HG03159 (cell line): Measurements from ENCODE around the gene MEGF9.
A peak's percentile ranks its signal among the peaks of the same experiment; 100 is the strongest.
"Not testable (repeated sequence)": the region's sequence is repeated elsewhere in the genome, so short reads cannot be mapped to it uniquely, and the experiment has no call there.

Source experiments
- ATAC-seq: cut with Tn5 transposase; IDR thresholded peaks from one replicate; pipeline ENCODE4 v1.9.1; 2021; ENCODE audit warnings: mild to moderate bottlenecking, moderate library complexity; ENCODE audit not compliant: unreplicated experiment

MEGF9 gene

DNA sequence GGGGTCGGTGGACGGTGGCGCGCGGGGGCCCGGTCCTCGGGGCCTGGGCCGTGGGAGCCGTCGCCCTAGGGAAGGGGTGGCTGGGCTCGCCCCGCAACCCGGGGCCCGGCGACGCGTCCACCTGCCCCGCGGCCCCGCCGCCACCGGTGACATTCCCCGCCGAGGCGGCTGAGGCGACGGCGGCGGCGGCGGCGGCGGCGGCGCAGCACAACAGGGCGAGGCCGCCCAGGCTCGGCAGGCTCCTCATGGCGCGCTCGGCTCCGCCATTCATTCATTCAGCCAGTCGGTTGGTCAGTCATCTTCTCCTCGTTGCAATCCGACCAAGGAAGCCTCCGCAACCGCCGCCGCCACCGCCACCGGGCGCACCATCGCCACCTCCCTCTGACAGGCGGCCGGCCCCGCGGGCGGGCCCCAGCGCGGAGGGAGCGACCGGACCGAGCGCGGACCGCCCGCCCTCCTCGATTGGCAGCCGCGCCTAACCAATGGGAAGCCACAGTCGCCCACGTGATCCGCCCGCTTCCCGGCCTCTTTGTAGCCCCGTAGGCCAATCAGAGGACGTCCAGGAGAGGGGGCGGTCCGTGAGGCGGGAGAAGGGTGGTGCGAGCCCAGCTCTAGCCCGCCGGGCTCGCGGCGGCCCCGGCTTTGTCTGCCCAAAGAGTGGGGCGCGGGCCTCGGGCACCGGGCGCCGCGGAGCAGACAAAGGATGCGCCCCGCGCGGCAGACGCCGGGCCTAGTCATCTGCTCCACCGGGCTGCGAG is at the start of gene MEGF9:
Gene MEGF9, minus strand, starts transcription at position 383 of the 758 bp plus-strand sequence. Its CDS starts 112 bp downstream, at position 271.
- peak; percentile 95 for ATAC-seq

DNA sequence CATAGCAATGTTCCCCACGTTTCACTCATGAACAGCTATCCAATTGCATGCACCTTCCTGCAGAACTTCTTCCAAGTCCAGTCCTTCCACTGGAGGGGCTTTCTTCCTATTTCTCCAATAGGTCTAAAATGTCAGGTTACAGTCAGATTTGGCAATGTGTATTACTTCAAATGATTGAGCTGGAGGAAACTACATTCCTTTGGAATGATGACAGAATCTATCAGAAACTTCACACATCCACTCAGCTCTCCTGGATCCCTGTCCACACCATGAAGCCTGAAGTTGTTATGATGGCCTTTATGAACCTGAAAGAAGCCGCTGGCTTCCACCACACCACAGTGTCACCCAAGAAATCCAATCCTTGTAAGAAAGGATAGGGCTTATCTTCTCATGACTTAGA is 46.7 kb upstream of the MEGF9 start:
- no peak for ATAC-seq

DNA sequence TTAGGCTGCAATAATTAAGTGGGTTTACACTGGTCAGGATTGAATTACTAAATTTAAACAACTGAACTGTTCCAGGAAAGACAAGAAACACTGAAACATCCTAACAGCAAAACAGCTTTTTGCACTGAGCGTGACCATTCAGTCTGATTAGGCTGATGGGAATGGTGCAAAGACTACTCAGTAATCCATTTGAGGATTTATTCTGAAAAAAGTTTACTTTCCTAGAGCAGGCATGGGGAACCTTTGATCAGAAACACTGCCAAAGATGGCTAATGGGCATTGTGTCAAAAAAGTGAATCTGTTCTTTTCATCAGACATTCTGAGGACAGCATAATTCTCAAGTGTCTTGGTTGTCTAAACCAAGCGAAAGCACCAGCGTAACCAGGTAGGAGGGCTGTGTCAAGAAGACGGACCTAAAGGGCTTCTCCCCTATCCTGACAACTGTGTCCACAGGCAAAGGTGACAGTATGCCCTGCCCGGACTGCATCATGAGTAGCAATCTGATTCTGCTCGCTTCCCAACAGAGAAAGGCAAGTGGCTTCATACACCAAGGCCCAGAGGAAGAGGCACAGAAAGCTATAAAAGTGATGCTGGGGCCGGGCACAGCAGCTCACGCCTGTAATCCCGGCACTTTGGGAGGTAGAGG is 45.6 kb upstream of the MEGF9 start:
- no peak for ATAC-seq

DNA sequence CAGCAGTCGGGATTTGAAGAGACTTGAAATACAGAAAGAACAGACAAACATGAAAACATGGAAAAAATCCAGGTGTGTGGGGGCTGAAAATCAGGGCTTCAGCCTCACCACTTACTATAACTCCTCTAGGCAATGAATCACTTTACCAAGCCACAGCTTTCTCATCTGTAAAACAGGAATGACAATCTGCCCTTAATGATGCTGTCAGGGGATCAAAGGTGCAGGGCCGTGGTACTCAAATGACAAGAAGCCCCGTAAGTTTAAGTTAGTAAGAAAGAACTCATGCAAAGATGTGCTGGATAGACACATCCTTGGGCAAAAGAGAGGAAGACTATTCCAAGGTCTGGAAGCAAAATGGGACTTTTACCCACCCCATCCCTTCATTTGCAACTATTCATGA is 44.3 kb upstream of the MEGF9 start:
- no peak for ATAC-seq

DNA sequence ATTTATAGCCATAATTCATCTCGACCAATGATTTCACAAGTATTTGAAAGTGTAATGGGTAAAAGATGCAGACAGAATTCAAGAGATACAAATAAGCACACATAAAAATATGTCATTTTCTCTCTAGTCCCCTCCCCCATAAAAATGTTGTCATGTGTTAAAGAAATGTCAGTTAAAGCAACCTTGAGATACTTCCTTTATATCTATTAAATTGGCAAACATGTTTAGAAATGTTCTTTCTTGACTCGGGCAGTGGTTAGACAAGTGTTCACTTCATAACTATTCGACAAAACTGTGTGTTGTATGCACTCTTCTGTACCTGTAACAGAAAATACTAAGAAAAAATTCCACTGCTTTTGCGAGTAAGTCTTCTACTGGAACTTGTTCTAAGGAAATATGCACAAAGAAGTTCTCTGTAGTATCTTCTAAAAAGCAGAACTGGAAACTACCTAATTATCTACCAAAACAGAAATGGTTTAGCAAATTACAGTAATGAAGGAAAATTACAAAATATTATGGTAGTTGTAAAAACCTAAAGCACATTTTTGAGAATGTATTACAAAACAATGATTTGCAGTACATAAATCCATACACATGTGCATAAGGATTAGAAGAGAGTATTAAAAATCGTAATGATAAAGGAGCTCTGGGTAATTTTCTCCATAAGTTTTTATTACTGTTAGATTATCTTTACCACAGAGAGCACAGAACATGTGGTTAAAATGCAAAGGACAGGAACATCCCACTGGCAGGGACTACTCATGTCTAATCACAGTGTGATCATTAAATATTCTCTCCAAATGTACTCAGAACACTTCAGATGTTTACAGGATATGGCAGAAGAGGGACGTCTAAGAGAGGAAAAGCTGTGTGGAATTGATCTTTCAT is 43.0 kb upstream of the MEGF9 start:
- ATAC-seq = no peak

DNA sequence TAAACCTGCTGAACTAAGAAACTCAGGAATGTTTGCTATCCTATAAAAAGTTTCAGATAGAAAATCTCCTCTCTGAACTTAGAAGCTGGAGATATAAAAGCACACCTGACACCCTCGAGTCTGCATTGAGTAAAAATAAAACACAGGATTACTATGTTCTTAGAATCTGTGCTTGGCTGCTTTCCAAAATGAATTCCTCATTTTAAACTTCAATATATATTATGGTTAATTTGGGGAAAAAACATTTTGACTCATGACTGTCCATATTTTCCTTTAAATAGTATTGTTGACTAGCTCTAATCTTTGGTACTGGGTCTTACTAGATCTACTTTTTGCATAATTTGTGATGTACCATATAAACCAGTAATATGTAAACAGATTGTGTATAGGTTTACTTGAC is 42.3 kb upstream of the MEGF9 start:
- ATAC-seq = no peak

DNA sequence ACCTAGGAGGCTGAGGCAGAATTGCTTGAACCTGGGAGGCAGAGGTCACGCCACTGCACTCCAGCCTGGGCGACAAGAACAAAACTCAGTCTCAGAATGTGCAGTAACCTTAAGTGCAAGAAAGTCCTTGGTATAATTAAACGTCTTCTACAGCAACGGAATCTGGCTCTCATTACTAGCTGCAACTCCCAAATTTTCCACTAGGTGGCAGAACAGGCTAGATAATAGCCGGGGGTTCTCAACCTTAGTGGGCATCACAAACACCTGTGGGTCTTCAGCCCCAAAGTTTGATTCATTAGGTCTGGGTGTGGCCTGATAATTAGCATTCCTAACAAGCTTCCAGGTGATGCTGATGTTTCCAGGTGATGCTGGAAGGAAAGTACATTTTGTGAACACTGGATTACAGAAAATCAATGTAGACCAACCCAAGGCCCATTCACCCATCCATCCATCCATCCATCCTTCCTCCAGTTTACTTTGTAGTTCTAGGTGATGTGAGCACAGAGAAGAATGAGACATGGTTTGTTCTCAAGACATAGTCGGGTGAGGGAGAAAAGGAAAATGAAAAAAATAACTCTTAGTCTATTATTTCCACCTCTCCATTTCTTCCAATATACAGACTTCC is 41.7 kb upstream of the MEGF9 start:
- ATAC-seq = no peak

DNA sequence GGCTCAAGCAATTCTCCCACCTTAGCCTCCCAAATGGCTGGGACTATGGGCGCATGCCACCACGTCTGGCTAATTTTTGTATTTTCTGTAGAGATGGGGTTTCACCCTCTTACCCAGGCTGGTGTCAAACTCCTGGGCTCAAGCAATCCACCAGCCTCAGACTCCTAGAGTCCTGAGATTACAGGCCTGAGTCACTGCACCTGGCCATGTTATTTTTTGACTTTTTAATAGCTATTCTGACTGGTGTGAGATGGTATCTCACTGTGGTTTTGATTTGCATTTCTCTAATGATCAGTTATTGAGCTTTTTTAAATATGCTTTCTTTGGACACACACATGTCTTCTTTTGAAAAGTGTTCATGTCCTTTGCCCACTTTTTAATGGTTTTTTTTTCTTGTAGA is 40.8 kb upstream of the MEGF9 start:
- peak; percentile 80 for ATAC-seq

DNA sequence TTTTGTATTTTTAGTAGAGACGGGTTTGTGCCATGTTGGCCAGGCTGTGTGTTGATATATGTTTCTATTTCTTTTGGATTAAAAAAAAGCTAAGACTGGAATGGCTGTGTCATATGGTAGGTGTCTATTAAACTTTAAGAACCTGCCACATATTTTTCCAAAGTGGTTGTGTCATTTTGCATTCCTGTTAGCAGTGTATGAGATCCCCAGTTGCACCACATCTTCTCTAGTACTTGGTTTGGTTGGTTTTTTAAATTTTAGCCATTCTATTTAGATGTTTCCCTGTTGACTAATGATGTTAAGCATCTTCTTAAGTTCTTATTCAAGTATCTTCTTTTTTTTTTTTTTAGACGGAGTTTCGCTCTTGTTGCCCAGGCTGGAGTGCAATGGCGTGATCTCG is 36.2 kb upstream of the MEGF9 start:
- no peak for ATAC-seq

DNA sequence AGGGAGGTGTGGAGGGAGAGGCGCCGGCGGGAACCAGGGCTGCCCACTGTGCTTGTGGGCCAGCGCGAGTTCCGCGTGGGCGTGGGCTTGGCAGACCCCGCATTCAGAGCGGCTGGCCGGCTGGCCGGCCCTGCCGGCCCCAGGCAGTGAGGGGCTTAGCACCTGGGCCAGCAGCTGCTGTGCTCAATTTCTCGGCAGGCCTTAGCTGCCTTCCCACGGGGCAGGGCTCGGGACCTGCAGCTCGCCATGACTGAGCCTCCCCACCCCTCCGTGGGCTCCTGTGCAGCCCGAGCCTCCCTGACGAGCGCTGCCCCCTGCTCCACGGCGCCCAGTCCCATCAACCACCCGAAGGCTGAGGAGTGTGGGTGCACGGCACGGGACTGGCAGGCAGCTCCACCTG is 32.1 kb upstream of the MEGF9 start:
- not testable (repeated sequence) for ATAC-seq

DNA sequence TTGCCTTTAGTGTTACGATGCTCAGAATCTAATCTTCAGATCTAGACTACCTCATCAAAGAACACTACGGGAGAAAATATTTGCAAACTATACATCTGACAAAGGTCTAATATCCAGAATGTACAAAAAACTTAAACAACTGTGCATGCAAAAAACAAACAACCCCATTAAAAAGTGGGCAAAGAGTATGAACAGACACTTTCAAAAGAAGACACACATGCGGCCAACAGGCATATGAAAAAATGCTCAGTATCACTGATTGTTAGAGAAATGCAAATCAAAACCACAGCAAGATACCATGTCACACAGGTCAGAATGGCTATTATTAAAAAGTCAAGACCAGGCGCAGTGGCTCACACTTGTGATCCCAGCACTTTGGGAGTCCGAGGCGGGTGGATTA is 31.0 kb upstream of the MEGF9 start:
- ATAC-seq = no peak

DNA sequence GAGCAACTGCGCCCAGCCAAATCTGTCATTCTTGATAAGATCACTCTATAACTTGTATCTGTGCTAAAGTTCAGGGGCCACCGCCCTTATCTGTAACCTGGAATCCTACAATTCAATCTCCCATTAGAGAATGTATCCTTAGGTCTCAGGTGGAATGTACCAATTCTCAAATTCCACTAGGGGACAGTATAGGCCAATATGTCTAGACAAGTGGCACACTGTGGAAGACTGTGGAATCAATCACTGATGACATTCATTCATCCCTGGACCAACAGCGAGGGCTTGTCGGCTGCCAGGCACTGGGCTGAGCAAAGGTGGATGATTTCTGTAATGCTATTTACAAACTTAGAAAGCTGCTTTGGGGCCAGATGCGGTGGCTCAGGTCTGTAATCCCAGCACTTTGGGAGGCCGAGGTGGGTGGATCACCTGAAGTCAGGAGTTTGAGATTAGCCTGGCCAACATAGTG is 28.7 kb upstream of the MEGF9 start:
- no peak for ATAC-seq

DNA sequence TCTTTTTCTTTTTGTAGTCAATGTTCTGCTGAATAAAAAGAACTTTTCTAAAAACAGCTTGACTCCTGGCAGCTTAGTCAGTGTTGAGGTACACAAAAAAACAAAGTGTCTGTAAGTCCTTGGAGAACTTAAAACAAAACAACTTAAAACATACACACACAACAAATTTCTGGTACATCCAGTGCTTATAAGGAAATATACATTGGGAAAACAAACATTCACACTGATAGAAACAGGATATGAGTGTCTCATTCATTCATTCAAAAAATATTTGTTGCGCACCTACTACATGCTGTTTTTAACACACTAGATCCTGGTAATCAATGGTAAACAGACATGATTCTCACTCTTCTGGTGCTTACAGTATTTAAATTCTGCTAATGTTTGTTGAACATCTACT is 27.4 kb upstream of the MEGF9 start:
- no peak for ATAC-seq

DNA sequence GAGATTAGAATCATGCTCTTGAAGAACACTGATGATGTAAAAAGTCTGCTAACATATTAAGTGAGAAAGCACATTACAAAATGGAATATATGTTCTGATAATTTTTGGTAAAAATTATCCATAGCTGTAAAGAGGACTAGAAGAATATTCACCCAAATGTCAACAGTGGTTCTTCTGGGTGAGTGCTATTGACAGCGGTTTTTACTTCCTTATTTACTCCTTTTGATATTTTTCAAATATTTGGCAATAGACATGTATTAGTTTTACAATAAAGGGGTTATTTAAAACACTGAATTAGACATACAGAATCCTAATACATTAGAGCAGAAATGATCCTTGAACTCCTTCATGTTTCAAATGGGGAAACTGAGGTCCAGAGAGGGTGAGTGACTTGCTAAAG is 26.9 kb upstream of the MEGF9 start:
- ATAC-seq = no peak

DNA sequence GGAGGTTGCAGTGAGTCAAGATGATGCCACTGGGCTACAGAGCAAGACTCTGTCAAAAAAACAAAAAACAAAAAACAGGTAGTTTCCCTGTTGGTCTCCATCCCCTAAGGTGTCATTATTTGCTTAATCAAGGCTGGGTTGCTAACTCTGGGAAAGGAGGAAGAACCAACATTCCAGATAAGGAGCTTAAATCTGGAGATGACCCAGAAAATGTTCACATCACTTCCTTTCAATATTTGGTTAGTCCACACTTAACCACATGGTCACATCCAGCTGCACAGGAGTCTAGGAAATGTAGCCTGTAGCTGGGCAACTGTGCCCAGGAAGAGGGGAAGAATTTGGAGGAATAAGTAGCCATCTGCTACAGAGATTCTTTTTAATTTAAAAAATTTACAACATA is 25.9 kb upstream of the MEGF9 start:
- no peak for ATAC-seq

DNA sequence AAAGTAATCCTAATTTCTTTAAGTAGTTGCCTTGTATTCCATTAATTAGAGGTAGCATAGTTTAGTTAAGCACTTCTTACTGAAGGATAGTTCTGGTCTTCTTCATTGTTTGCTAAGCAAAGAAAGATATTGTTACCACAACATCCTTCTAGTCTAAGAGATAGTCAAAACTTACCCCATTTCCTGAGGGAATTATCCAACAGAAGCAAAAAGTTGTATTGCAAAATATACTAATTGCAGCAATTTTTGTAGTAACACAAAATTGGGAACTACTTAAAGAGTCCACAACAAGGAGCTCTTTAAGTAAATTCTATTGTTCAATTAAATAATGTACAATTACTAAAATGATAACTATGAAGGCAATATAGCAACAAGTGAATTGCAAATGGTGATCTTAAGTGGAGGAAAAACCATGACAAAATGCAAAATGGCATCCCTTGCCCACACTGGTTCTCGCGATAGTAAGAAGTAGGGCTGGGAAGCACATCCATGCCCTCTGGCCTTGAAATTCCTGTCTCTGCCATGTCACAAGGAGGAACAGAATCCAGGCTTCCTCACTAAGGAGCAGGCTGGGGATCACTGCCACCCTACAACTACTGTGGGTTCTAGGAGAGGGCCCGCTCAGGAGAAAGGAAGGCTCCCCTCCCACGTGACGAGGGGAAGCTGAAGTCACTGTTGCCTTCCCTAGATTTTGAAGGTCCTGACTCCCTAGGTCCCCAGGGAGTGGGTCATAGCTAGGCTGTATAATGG is 23.3 kb upstream of the MEGF9 start:
- no peak for ATAC-seq

DNA sequence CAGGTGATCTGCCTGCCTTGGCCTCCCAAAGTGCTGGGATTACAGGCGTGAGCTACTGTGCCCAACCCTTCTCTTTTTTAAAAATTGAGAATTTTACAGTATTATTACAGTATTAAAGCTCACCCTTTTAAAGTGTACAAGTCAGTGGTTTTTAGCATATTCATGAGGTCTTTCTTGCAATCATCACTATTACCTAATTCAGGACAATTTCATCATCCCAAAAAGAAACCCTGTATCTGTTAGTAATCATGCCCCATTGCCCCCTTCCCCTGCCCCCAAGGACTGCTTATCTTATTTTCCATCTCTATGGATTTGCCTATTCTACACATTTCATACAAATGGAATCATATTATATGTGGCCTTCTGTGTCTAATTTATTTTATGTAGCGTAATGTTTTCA is 22.6 kb upstream of the MEGF9 start:
- no peak for ATAC-seq

DNA sequence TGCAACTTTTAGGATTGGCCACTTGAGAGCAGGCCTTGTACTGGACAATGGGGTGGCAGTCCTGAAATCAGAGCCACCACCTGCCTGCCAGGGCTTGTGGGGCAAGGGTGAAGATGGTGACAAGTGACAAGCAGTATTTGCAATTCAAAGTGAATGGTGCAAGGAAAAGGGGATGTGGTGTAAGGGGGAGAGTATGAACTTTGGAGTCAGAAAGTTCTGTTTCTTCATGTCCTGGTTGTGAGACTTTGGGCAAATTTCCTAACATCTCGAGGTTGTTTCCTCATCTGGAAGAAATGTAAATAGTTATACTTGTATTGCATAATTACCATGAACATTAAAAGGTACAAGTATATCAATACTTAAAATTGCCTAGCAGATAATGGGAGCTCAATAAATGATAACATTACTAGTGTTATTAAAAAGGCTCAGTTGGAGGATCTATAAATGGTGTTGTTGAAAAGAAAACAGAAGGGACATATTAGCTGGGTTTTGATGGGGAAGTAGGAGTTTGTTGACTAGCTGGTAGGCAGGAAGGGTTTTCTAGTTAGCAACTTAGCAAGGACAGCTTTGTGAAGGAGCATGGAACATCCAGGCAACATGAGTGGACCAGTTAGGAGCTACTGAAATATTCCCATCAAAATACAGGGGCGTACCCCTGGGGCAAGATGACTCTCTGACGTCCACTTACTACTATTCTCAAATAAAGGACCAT is 21.3 kb upstream of the MEGF9 start:
- no peak for ATAC-seq

DNA sequence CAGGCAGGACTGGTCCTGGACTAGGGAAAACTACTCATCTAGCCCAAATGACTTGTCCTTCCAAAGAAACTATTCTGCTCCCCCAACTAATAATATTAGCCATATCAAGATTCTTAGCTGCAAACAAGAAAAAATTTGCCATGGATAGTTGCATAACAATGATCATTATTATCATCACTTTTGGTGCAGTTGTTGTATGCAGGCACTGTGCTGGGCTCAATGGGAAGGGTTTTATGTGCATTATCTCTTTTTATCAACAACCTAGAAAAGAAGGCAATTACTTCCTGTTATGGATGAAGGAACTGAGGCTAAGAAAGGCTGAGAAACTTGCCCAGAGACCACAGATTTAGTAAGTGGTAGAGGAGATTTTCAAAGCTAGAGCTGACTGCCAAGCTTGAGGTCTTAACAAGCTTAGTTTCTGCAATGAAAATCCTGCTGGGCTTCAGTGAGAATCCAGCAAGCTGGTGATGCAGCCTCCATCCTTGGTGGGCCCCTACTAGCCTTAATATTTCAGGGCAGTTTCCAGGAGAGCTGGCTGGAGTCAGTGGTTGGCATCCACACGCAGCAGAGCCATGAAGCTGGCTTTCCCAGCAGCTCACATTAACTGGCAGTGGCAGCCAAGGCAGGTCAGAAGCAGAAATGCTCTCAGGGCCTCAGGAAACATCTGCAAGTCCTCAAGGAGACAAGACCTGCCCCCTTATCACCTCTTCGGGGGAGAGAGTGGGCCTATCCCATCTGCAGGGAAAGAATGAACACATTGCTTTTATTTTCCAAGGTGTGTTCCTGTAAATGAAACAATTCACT is 20.5 kb upstream of the MEGF9 start:
- ATAC-seq = no peak
